Skeletal muscle satellite cell (primary cell): ENCODE data around the gene ZNF622.
"Not testable (repeated sequence)": the region's sequence is repeated elsewhere in the genome, so short reads cannot be mapped to it uniquely, and the experiment has no call there.

ENCODE experiments used
- H3K27me3 ChIP-seq: 2 replicates; pipeline ENCODE4 v1.7.0; 2013; ENCODE audit warnings: low read length; ENCODE audit not compliant: control insufficient read depth, insufficient read depth
- H3K36me3 ChIP-seq: 2 replicates; pipeline ENCODE4 v1.7.0; 2013; ENCODE audit warnings: mild to moderate bottlenecking, control low read depth, low read length; ENCODE audit not compliant: insufficient read depth
- H3K4me1 ChIP-seq: 2 replicates; pipeline ENCODE4 v1.7.0; 2013; ENCODE audit warnings: low read length; ENCODE audit not compliant: control insufficient read depth, insufficient read depth
- H3K4me2 ChIP-seq: 2 replicates; pipeline ENCODE4 v1.7.0; 2013; ENCODE audit warnings: mild to moderate bottlenecking, low read length
- H3K4me3 ChIP-seq: 2 replicates; pipeline ENCODE4 v1.7.0; 2013; ENCODE audit warnings: low read length
- H3K9ac ChIP-seq: 2 replicates; pipeline ENCODE4 v1.7.0; 2013; ENCODE audit warnings: mild to moderate bottlenecking, low read depth, low read length, moderate library complexity
- H3K9me3 ChIP-seq: replicated peaks from 2 replicates; pipeline ENCODE4 v1.7.0; 2013; ENCODE audit warnings: mild to moderate bottlenecking, control low read depth, low read length

The ZNF622 gene

GRCh38 chr5:16456103-16456832, 9.3 kb downstream of the ZNF622 start:
- H3K36me3 ChIP-seq = peaks cover 81% of the 10 kb centered on the region
- H3K4me3 ChIP-seq = peak overlapping the region; percentile 29
- H3K9me3 ChIP-seq = no peaks in the 10 kb centered on the region
- peak overlapping the region; percentile 53 for H3K4me2 ChIP-seq
- H3K9ac ChIP-seq = peak overlapping the region; percentile 49
- no peaks in the 10 kb centered on the region for H3K27me3 ChIP-seq
- peaks cover 51% of the 10 kb centered on the region for H3K4me1 ChIP-seq

DNA sequence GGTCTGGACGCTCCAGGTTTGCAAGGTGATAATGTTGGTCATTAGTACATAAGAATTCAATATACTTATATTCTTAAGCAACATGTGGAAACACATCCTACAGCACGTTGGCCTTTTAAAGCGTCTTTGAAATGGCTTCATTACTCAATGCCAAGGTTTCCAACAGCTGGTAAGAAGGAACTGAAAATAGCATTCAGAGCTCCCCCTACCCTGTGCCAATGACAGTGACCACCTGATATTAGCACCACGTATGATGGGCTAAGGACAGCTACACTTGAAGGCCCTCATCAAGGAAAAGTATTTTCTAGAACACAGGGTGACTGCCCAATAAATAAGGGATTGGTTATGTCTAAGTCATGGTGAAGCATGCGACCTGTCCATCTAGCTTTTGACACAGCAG, 9.9 kb downstream of the ZNF622 start:
- Histone ChIP-seq H3K4me2 (peak overlapping the region; percentile 53), H3K4me1 (peaks cover 45% of the 10 kb centered on the region), H3K27me3 (no peaks in the 10 kb centered on the region), H3K9ac (peak overlapping the region; percentile 49), H3K9me3 (no peaks in the 10 kb centered on the region), H3K36me3 (peaks cover 81% of the 10 kb centered on the region), H3K4me3 (peak overlapping the region; percentile 29)

GRCh38 chr5:16454686-16455085, 10.9 kb downstream of the ZNF622 start:
- Histone ChIP-seq H3K27me3 (no peaks in the 10 kb centered on the region), H3K4me3 (no peak overlapping the region), H3K9ac (no peak overlapping the region), H3K9me3 (no peaks in the 10 kb centered on the region), H3K4me1 (peaks cover 40% of the 10 kb centered on the region), H3K36me3 (peaks cover 81% of the 10 kb centered on the region), H3K4me2 (no peak overlapping the region)

DNA sequence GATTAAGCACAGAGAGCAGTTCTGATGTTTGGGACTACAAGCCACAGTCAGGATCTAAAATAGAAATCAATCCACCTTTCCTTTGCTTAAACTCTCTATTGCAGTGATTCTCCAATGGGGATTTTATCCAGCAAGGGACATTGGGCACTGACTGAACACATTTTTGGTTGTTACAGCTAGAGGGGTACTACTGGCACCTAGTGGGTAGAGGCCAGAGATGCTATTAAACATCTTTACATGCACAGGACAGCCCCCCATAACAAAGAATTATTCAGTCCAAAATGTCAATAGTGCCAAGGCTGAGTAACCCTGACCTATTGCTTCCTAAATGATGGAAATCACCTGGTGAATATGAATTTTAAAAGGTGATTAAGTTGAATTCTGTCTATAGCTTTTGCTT, 12.0 kb downstream of the ZNF622 start:
- Histone ChIP-seq H3K27me3 (no peaks in the 10 kb centered on the region), H3K9ac (no peak overlapping the region), H3K4me1 (peaks cover 30% of the 10 kb centered on the region), H3K4me2 (no peak overlapping the region), H3K36me3 (peaks cover 78% of the 10 kb centered on the region), H3K9me3 (no peaks in the 10 kb centered on the region), H3K4me3 (no peak overlapping the region)

DNA sequence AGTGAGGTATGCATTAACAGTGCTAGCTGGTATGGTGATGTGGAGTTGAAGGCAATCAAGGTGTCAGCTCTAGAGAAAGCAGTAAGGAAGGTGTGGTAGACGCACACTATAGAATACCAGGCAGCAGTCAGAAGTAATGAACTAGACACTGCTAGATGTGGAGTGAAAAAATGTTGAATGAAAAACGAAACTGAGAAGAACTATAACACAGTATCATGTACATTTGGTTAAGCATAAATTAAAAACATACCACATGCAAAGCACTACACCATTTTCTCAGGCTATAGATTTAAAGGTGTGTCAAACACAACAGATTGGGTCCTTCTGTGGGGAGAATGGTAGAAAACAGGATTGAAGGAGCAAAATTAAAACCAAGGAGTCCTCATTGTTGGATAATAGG, 15.4 kb downstream of the ZNF622 start:
- no peaks in the 10 kb centered on the region for H3K27me3 ChIP-seq
- H3K4me2 ChIP-seq = no peak overlapping the region
- no peak overlapping the region for H3K9ac ChIP-seq
- no peaks in the 10 kb centered on the region for H3K4me1 ChIP-seq
- H3K4me3 ChIP-seq = no peak overlapping the region
- H3K9me3 ChIP-seq = no peaks in the 10 kb centered on the region
- H3K36me3 ChIP-seq = peaks cover 75% of the 10 kb centered on the region

GRCh38 chr5:16446993-16447392, 18.6 kb downstream of the ZNF622 start:
- Histone ChIP-seq H3K4me1 (no peaks in the 10 kb centered on the region), H3K4me3 (no peak overlapping the region), H3K4me2 (no peak overlapping the region), H3K9me3 (no peaks in the 10 kb centered on the region), H3K36me3 (peaks cover 54% of the 10 kb centered on the region), H3K27me3 (no peaks in the 10 kb centered on the region), H3K9ac (no peak overlapping the region)

- no peak overlapping the region for H3K9ac ChIP-seq
- H3K36me3 ChIP-seq = no peaks in the 10 kb centered on the region
- H3K4me3 ChIP-seq = no peak overlapping the region
- H3K4me2 ChIP-seq = no peak overlapping the region
- no peaks in the 10 kb centered on the region for H3K4me1 ChIP-seq
- peaks cover 13% of the 10 kb centered on the region for H3K27me3 ChIP-seq
- H3K9me3 ChIP-seq = no peaks in the 10 kb centered on the region
Measured at GRCh38 chr5:16437977-16438376, 27.6 kb downstream of the ZNF622 start.

GRCh38 chr5:16436065-16436682, 29.4 kb downstream of the ZNF622 start:
- H3K9ac ChIP-seq, H3K4me1 ChIP-seq, H3K4me2 ChIP-seq, H3K4me3 ChIP-seq, H3K9me3 ChIP-seq, H3K36me3 ChIP-seq: not testable (repeated sequence)
- peaks cover 20% of the 10 kb centered on the region for H3K27me3 ChIP-seq

DNA sequence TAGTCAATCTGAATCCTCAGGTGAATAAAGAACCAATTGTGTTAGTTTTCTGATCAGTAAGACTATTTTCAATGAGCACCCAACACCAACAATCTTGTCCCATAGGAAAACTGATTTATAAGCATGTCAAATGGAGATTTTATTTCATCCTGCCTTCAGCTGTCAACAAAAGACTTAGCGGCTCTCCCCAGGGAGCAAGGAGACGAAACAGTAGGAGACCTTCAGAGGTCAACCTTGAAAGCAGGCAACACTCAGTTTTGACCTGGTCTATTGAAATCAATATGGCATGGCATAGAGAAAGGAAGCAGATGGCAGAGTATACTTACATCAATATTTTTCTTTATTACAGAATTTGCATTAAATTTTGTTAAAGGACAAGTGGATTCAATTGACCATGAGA, 34.1 kb downstream of the ZNF622 start:
- H3K9ac ChIP-seq = no peak overlapping the region
- no peak overlapping the region for H3K4me2 ChIP-seq
- peaks cover 30% of the 10 kb centered on the region for H3K27me3 ChIP-seq
- no peaks in the 10 kb centered on the region for H3K36me3 ChIP-seq
- H3K4me3 ChIP-seq = no peak overlapping the region
- H3K9me3 ChIP-seq = no peaks in the 10 kb centered on the region
- H3K4me1 ChIP-seq = no peaks in the 10 kb centered on the region

- Histone ChIP-seq H3K27me3 (peaks cover 30% of the 10 kb centered on the region), H3K4me3 (no peak overlapping the region), H3K36me3 (no peaks in the 10 kb centered on the region), H3K9ac (no peak overlapping the region), H3K9me3 (no peaks in the 10 kb centered on the region), H3K4me2 (no peak overlapping the region), H3K4me1 (no peaks in the 10 kb centered on the region)
Measured at GRCh38 chr5:16430349-16431089, 35.1 kb downstream of the ZNF622 start.

GRCh38 chr5:16428359-16428758, 37.2 kb downstream of the ZNF622 start:
- H3K4me2 ChIP-seq = no peak overlapping the region
- H3K4me3 ChIP-seq = no peak overlapping the region
- H3K4me1 ChIP-seq = no peaks in the 10 kb centered on the region
- no peaks in the 10 kb centered on the region for H3K9me3 ChIP-seq
- H3K27me3 ChIP-seq = peaks cover 17% of the 10 kb centered on the region
- no peaks in the 10 kb centered on the region for H3K36me3 ChIP-seq
- no peak overlapping the region for H3K9ac ChIP-seq
